Fibroblast of lung (primary cell): ENCODE results near the gene CD58.

Source experiments
- CTCF ChIP-seq, 2 donors: IDR thresholded peaks in 1 of 2; conservative IDR thresholded peaks in 1 of 2; 1 replicate in 1 of 2; 2 replicates in 1 of 2; pipeline ENCODE4 v1.5.1; 2011 to 2012; ENCODE audit warnings: low read length in 2 of 2, control low read depth in 1 of 2, inconsistent platforms in 1 of 2, low read depth in 1 of 2, mild to moderate bottlenecking in 1 of 2
- EZH2 ChIP-seq: IDR thresholded peaks from 2 replicates; pipeline ENCODE4 v1.5.1; 2012; ENCODE audit warnings: low read length, control low read depth, mild to moderate bottlenecking; ENCODE audit errors: missing control alignments

DNA sequence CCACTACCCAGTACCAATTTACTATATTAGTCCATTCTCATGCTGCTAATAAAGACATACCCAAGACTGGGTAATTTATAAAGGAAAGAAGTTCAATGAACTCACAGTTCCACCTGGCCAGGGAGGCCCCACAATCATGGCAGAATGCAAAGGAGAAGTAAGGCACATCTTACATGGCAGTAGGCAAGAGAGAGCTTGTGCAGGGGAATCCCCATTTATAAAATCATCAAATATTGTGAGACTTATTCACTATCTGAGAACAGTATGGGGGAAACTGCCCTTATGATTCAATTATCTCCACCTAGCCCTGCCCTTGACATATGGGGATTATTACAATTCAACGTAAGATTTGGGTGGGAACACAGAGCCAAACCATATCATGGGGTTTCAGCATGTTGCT lies 6.4 kb downstream of the CD58 start:
- no peak for TF ChIP-seq CTCF (conservative IDR thresholded peaks at IDR 0.05 in 1 of 2, IDR thresholded peaks at IDR 0.05 in 1 of 2; ENCODE audit: low read depth in 1 of 2, low read length in 2 of 2)
- no peak for TF ChIP-seq EZH2
